COLO668 (cell line): ENCODE results near the gene KRT38.
"Not testable (repeated sequence)": the region's sequence is repeated elsewhere in the genome, so short reads cannot be mapped to it uniquely, and the experiment has no call there.

ENCODE experiments used
- DNase-seq: peaks from one replicate; lab custom pipeline; 2025; ENCODE audit not compliant: unreplicated experiment; lab: John Stamatoyannopoulos, UW

The KRT38 gene

GRCh38 chr17:41463746-41464145 lies 23.0 kb upstream of the KRT38 start:
- no peak for DNase-seq

DNA sequence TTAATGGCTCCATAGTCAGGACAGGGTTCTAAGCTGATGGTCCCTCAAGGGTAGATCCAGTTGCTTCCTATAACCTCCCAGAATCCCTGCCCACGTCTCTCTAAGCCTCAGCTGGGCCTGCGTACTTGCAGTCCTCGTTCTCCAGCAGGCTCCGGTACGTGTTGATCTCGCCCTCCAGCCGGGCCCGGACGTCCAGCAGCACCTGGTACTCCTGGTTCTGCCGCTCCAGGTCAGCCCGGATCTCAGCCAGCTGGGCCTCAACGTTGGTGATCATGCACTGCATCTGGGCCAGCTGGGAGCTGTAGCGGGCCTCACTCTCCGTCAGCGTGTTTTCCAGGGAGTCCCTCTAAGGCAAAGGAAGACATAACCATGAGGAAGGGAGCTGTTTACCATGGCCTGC lies 21.9 kb upstream of the KRT38 start:
- DNase-seq: no peak

DNA sequence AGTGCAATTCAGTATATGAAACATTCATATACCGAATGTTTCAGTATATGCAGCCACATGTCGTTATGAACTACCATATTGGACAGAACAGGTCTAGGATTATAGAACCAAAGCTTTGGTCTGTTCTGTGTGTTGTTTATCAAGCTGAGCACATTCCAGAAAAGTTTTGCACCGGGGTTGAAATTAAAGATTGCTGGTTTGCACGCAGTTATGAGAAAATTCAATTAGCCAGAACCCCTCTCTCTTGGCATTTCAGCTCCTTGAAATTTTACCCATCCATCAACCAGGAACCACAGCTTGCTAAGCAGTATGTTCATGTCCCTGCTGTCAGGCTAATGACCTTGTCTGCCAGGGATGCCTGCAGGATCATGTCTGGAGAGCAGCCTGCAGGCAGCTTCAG lies 16.9 kb upstream of the KRT38 start:
- DNase-seq: no peak

- peak; percentile 0 for DNase-seq
Measured at GRCh38 chr17:41456204-41456603, 15.4 kb upstream of the KRT38 start.

DNA sequence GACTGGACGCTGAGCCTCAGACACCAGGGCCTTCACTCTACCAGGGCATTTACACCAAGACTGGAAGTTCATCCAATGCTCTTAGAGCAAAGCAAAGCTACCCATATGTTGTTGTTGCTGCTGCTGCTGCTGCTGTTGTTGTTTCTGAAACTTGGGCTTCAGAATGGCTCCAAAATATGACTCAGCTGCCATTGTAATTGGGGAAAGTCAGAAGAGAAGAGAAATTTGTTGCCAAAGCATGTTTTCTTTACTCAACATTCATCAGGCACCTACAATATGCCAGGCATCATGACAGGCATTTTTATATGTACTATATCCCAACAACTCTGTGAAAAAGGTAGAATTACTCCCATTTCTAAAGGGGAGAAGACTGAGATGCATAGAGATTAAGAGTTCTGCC lies 14.5 kb upstream of the KRT38 start:
- no peak for DNase-seq

DNA sequence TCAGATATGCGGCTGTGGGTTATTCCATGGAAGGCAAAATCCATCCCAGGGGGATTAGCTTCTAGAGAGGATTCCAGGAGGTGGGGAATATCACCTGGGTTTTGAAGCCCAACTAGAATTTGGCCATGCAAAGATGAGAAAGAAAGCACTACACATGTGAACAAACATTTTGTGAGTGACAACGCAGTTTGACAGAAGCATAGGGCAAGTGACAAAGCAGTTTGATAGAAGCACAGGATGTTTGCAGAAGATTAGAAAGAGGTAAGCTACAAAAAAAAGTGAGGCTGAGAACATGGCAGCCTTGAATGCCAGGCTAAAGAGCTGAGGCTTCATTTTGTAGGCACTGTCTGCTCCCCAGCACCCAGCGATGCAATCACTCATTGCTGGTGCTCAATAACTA lies 12.3 kb upstream of the KRT38 start:
- DNase-seq: no peak

DNA sequence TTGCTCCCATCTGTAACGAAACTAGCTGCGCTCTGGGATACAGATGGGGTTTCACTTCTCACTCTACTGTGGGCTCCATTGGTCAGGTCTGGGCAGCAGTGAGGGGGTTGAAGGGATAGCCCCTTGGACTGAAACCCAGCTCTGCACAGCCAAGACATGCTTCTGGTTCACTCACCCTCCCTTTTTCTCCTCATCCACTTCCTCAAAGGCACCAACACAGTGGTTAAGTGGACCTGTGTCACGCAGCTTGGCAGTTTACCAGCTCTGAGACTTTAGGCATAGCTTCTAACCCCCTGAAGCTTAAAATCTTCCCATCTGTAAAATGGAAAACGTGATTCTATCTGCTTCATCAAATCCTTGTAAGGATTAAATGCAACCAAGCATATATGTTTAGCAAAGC lies 11.5 kb upstream of the KRT38 start:
- no peak for DNase-seq

DNA sequence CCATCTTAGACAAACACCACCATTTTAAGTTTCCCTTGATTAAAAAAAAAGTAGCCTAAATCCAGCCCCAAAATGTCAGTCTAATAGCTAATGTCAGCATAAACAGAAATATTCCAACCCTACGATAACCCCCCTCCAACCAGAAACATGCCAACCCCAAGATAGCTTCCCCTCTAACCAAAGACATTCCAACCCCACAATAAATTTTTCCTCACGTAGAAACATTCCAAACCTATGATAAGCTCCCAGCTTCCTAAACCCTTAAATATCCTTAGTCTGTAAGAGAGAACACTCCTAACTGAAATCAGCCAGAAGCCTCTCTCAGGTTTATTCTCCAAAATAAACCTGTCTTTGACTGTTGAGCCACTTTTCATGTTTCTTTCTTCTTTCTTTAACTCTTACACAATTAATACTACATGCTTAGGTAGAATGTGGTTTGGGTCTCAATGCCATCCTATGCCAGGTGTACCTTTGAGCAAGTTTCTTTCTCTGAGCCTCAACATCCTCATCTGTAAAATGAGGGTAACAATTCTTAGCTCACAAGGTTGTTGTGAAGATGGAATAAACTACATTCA lies 10.5 kb upstream of the KRT38 start:
- DNase-seq: no peak

GRCh38 chr17:41449008-41449407 lies 8.2 kb upstream of the KRT38 start:
- DNase-seq: no peak

DNA sequence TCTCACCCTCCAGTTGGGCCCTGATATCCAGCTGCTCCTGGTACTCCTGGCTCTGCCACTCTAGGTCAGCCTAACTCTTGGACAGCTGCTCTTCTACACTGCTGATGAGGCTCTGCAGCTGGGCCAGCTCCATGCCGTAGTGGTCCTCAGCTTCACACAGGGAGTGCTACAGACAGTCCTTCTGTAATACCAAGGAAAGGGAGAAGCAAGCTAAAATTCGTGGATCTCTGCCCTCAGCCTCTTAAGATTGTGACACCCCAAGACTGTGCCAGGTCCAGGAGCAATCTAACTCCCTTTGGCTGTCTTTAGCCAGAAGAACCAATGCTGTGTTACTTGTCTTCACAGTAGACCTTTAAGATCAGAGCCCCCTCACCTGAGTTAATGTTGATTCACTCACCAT lies 7.7 kb upstream of the KRT38 start:
- no peak for DNase-seq

GRCh38 chr17:41446806-41447205 lies 6.0 kb upstream of the KRT38 start:
- DNase-seq: no peak

- no peak for DNase-seq
Measured at GRCh38 chr17:41444640-41445039, 3.9 kb upstream of the KRT38 start.

- DNase-seq: no peak
Measured at GRCh38 chr17:41444186-41444585, 3.4 kb upstream of the KRT38 start.

- DNase-seq: no peak
Measured at GRCh38 chr17:41442739-41443138, 2.0 kb upstream of the KRT38 start.

GRCh38 chr17:41439375-41439774 lies 1.4 kb downstream of the KRT38 start:
- DNase-seq: no peak

DNA sequence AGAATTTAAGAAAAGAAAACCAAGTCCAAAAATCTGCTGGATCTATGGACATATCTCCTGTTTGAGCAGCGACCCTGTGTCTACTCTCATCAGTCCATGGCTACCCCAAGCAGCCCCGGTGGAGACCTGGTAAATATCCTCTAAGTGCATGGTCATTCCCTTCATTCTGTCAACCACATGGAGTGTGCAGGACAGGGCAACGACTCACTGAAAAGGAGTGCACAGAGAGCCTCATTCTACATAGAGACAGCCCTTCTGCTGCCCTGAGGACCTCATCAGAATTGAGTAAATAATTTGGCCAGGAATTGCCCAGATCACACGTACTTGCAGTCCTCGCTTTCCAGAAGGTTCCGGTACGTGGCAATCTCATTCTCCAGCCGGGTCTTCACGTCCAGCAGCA lies 3.0 kb downstream of the KRT38 start:
- no peak for DNase-seq

GRCh38 chr17:41437254-41437653 lies 3.5 kb downstream of the KRT38 start:
- no peak for DNase-seq

- no peak for DNase-seq
Measured at GRCh38 chr17:41434415-41434814, 6.4 kb downstream of the KRT38 start.

- DNase-seq: no peak
Measured at GRCh38 chr17:41434005-41434404, 6.8 kb downstream of the KRT38 start.

DNA sequence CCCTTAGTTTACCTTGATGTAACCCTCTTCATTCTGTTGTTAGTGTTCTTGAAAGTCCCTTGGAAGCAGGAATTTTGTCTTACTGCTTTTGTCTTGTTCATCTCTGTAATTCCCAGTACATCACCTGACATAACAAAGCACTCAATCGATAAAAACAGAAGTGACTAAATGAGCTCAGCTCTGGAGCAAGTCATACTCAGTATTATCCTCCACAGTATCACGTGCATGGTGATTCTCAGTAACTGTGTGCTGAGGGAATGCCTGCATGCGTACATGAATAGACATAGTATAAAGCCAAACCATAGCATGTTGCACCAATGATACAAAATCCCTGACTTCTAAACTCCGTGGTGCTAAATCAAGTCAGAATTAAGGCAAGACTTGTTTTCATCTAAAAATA lies 7.2 kb downstream of the KRT38 start:
- no peak for DNase-seq

- not testable (repeated sequence) for DNase-seq
Measured at GRCh38 chr17:41430376-41430775, 10.4 kb downstream of the KRT38 start.

DNA sequence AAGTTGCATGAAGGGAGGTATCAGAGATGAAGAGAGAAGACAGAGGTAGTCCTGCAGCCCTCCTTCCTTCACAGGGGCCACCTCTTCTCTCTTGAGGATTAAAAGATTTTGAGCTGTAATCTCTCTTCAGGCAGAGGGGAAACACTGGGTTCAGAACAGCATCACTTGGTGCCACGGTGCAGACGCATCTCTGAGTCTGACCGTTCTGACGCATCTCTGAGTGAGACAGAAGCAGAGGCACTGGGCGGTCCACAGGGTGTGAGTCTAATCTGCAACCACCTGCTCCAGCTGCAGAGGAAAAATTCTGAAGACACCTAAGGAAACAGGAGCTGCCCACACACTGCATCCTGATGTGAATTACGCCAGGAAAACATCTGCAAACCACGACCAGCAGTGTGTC lies 11.1 kb downstream of the KRT38 start:
- no peak for DNase-seq

DNA sequence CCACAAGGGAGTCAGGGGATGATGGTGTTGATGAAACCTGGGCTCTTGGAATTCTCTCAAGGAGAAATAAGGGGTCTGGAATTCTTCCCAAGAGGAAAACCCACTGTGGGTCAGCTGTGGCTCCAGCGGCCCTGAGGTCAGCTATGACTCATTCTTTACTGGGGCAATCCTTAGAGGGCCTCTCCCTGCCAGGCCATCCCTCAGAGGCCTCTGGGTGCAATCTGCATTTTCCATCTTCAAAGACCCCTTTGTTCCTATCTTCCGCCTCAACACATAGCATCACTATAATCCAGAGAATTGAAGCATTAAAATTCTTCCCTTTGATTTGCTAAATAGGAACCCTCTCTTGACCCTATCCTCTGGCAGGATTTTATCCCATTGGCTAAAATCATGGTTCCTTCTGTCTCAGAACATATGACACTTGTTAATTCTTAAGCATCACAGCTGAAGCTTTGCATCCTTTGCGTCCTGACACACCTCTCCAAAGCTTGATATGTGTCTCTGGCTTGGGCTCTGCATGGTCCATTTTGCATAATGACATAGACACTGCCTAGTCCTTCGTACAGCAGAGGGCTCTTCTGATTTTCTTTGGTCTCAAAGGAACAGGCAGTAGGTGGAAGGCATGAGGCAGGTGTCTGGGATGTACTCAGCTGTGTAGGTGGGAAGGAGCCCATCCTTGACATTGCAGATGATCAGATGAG lies 12.0 kb downstream of the KRT38 start:
- DNase-seq: no peak
